Peyer's patch (tissue), 4 donors: ENCODE measurements around the gene PRRG2.
A peak's percentile ranks its signal among the peaks of the same experiment; 100 is the strongest.

Experiments
- CTCF ChIP-seq, 6 experiments: fragments of 450-650 bp in 4 of 6; fragments of 200-600 bp in 2 of 6; sonication (generic) in 1 of 6; IDR thresholded peaks; one replicate each; pipeline ENCODE4 v1.5.1; 2017 to 2019; ENCODE audit warnings: antibody characterized with exemption in 6 of 6, mild to moderate bottlenecking in 3 of 6, moderate library complexity in 1 of 6
- POLR2A ChIP-seq, 2 donors: fragments of 450-650 bp; IDR thresholded peaks; one replicate each; pipeline ENCODE4 v1.5.1; 2017; ENCODE audit warnings: antibody characterized with exemption in 2 of 2, mild to moderate bottlenecking in 2 of 2, moderate library complexity in 2 of 2

GRCh38 chr19:49637821-49638738 lies 57.0 kb downstream of the PRRG2 start:
- TF ChIP-seq CTCF (IDR thresholded peaks at IDR 0.05) (no peak), POLR2A (IDR thresholded peaks at IDR 0.05) (peak in 1 of 2 donors; percentile 76)
